B cell (primary cell): Measurements from ENCODE around the gene MAP4K5. TPM values are rescaled to one million over a fixed set of nuclear protein-coding genes. Genes with fewer than 3 reads are reported as not detected.

Experiments
- ATAC-seq: fragments of 200-7000 bp; cut with Tn5 transposase; one replicate; pipeline ENCODE4 v1.10.0; 2021; ENCODE audit warnings: low read depth, mild to moderate bottlenecking, moderate number of reproducible peaks, moderate library complexity
- CTCF ChIA-PET: fragments of 350-600 bp; sonication (Branson Sonifier 250); formaldehyde crosslinking; loops from one replicate; lab custom pipeline; 2021; ENCODE audit warnings: antibody characterized with exemption, inconsistent platforms; lab: Charles Lee
- POLR2A ChIA-PET: fragments of 350-600 bp; sonication (Branson Sonifier 250); formaldehyde crosslinking; loops from one replicate; lab custom pipeline; 2021; ENCODE audit warnings: antibody characterized with exemption; lab: Charles Lee
- DNase-seq: peaks from one replicate; pipeline ENCODE4 v3.0.0; 2013
- H2AFZ ChIP-seq: 2 replicates; pipeline ENCODE4 v1.6.1; 2012; ENCODE audit warnings: mild to moderate bottlenecking, low read depth, low read length; ENCODE audit not compliant: insufficient read depth, poor library complexity, severe bottlenecking
- H3K27ac ChIP-seq, 2 donors: 1 replicate in 1 of 2; 2 replicates in 1 of 2; pipeline ENCODE4 v1.5.1; 2012 to 2013; ENCODE audit warnings: low read length in 2 of 2, mild to moderate bottlenecking in 2 of 2, moderate library complexity in 1 of 2
- H3K27me3 ChIP-seq, 4 experiments: fragments of 200-600 bp in 1 of 4; sonication (generic) in 1 of 4; replicated peaks in 1 of 4; 1 replicate in 2 of 4; 2 replicates in 2 of 4; pipeline versions ENCODE4 v1.6.1 to v1.7.0; 2013 to 2016; ENCODE audit warnings: low read length in 3 of 4, mild to moderate bottlenecking in 2 of 4, mixed read lengths in 1 of 4, moderate library complexity in 1 of 4; ENCODE audit not compliant: insufficient read depth in 4 of 4, control insufficient read depth in 3 of 4; ENCODE audit errors: control extremely low read depth in 1 of 4
- H3K36me3 ChIP-seq, 2 experiments: replicated peaks in 1 of 2; 1 replicate in 1 of 2; 2 replicates in 1 of 2; pipeline versions ENCODE4 v1.6.1 to v1.7.1; 2013; ENCODE audit warnings: low read length in 1 of 2; ENCODE audit not compliant: insufficient read depth in 2 of 2, control insufficient read depth in 1 of 2; ENCODE audit errors: control extremely low read depth in 1 of 2, extremely low read depth in 1 of 2
- H3K4me1 ChIP-seq, 2 donors: fragments of 200-600 bp in 1 of 2; sonication (generic) in 1 of 2; 1 replicate in 1 of 2; 2 replicates in 1 of 2; pipeline versions ENCODE4 v1.5.1 to v1.6.1; 2013 to 2017; ENCODE audit warnings: low read length in 2 of 2; ENCODE audit not compliant: control insufficient read depth in 2 of 2, insufficient read depth in 2 of 2
- H3K4me2 ChIP-seq: replicated peaks from 2 replicates; pipeline ENCODE3; 2012; ENCODE audit warnings: mild to moderate bottlenecking, low read depth, low read length; ENCODE audit not compliant: poor library complexity, severe bottlenecking
- H3K4me3 ChIP-seq, 5 experiments: fragments of 200-600 bp in 1 of 5; sonication (generic) in 1 of 5; 1 replicate in 3 of 5; 2 replicates in 2 of 5; pipeline versions ENCODE4 v1.5.1 to v1.7.0; 2011 to 2016; ENCODE audit warnings: low read length in 4 of 5, mild to moderate bottlenecking in 4 of 5, low read depth in 2 of 5, control low read depth in 1 of 5, moderate library complexity in 1 of 5; ENCODE audit not compliant: insufficient read depth in 1 of 5; ENCODE audit errors: control extremely low read depth in 1 of 5, extremely low read depth in 1 of 5
- H3K79me2 ChIP-seq: fragments of 200-600 bp; sonication (generic); one replicate; pipeline ENCODE4 v1.6.0; 2016; ENCODE audit warnings: low read length; ENCODE audit not compliant: control insufficient read depth, insufficient read depth
- H3K9ac ChIP-seq: fragments of 200-600 bp; sonication (generic); 2 replicates; pipeline ENCODE4 v1.6.1; 2017; ENCODE audit warnings: mild to moderate bottlenecking, low read length, moderate library complexity
- H3K9me3 ChIP-seq, 3 donors: one replicate each; pipeline versions ENCODE4 v1.6.1 to v1.7.1; 2013; ENCODE audit warnings: low read length in 2 of 3; ENCODE audit not compliant: control insufficient read depth in 2 of 3, insufficient read depth in 1 of 3; ENCODE audit errors: control extremely low read depth in 1 of 3
- H4K20me1 ChIP-seq: 2 replicates; pipeline ENCODE4 v1.6.0; 2012; ENCODE audit warnings: mild to moderate bottlenecking, low read length; ENCODE audit not compliant: insufficient read depth, control insufficient read depth, poor library complexity, severe bottlenecking
- H3K27ac Mint-ChIP-seq: one replicate; pipeline ENCODE4 v1.8.0; 2021; ENCODE audit warnings: mixed read lengths
- H3K27me3 Mint-ChIP-seq: one replicate; pipeline ENCODE4 v1.8.0; 2021; ENCODE audit warnings: mixed read lengths
- H3K4me1 Mint-ChIP-seq: one replicate; pipeline ENCODE4 v1.8.0; 2021; ENCODE audit warnings: mixed read lengths
- H3K4me3 Mint-ChIP-seq: one replicate; pipeline ENCODE4 v1.8.0; 2021; ENCODE audit warnings: mixed read lengths
- H3K9me3 Mint-ChIP-seq: one replicate; pipeline ENCODE4 v1.8.0; 2022; ENCODE audit warnings: mixed read lengths; ENCODE audit not compliant: insufficient read depth
- CTCF ChIP-seq: fragments of 200-600 bp; IDR thresholded peaks from one replicate; pipeline ENCODE4 v1.8.0; 2022; ENCODE audit warnings: antibody characterized with exemption, mild to moderate bottlenecking
- EZH2 ChIP-seq: IDR thresholded peaks from 2 replicates; pipeline ENCODE4 v1.6.1; 2012; ENCODE audit warnings: borderline replicate concordance, low read depth, mild to moderate bottlenecking, moderate library complexity, low read length; ENCODE audit not compliant: insufficient read depth, poor library complexity, severe bottlenecking
- WGBS: methylation state at CpG from one replicate; pipeline ENCODE4 v1.1.5; 2013; ENCODE audit warnings: missing lambda C conversion rate; ENCODE audit not compliant: insufficient coverage; 5-methylcytosine and 5-hydroxymethylcytosine counted together
- intact Hi-C: fragments of 100-400 bp; cut with micrococcal nuclease; formaldehyde crosslinking; loops from one replicate; pipeline ENCODE4 v1.10.0; 2022
- polyA plus RNA-seq: library from polyadenylated mRNA; depleted of rRNA; stranded (reverse); fragments of >200 nt; gene quantifications from 2 replicates; pipeline ENCODE4 v1.2.3, GENCODE V29; 2012
- small RNA-seq: library from RNA; depleted of rRNA; stranded (forward); fragments of <200 nt; gene quantifications from one replicate; pipeline ENCODE3, GENCODE V24; 2012; ENCODE audit warnings: low replicate concordance, low read depth; ENCODE audit not compliant: insufficient read length
- total RNA-seq, 2 donors: library from RNA; stranded (reverse); fragments of 120-200 nt in 1 of 2; gene quantifications; 1 replicate in 1 of 2; 2 replicates in 1 of 2; pipeline versions ENCODE4 v1.2.3 to v1.2.4, GENCODE V29; 2013 to 2022

Gene MAP4K5
- total and polyA plus RNA-seq, 2 donors (not counting 1 experiment from before 2014, with no cell fraction given) = 14.1 to 60.0 TPM

- Mint-ChIP-seq H3K27me3 (peaks cover 3% of the 10 kb centered on the region), H3K9me3 (peaks cover 2% of the 10 kb centered on the region), H3K4me3 (no peak overlapping the region), H3K27ac (no peak overlapping the region), H3K4me1 (peaks cover 9% of the 10 kb centered on the region)
- no peak overlapping the region for H2AFZ ChIP-seq
- no peak overlapping the region for H3K4me2 ChIP-seq
- H3K27ac ChIP-seq = no peak overlapping the region
- no peak for ATAC-seq
- ChIA-PET POLR2A (no interaction called here), CTCF (no interaction called here)
- TF ChIP-seq CTCF (no peak), EZH2 (no peak)
- no peak for DNase-seq
- H3K9ac ChIP-seq = no peak overlapping the region
- no peaks in the 10 kb centered on the region for H3K9me3 ChIP-seq
- 100% methylated on average over 4 of the region's 4 CpGs for WGBS
- intact Hi-C loops = no loop called here
- no peaks in the 10 kb centered on the region for H3K36me3 ChIP-seq
- H3K4me1 ChIP-seq = peaks cover 5 to 7% of the 10 kb centered on the region in 2 donors
- H3K79me2 ChIP-seq = no peaks in the 10 kb centered on the region
- no peaks in the 10 kb centered on the region for H3K27me3 ChIP-seq
- no peaks in the 10 kb centered on the region for H4K20me1 ChIP-seq
- H3K4me3 ChIP-seq = no peak overlapping the region
These were observed 160.8 kb downstream of the MAP4K5 start for GRCh38 chr14:50371546-50371945.

Small RNA genes within 50 kb of the gene (small RNA-seq; reads per million reads assigned to genes)
- gene RF00019 (not detected), gene SNRPGP1 (not detected)

Other genes with a start within 250 kb of the MAP4K5 start
- 5.5 and 5.6 TPM in 2 replicates for gene L2HGDH, start 220.3 kb downstream of the MAP4K5 start, total RNA-seq
- 1.1 and 2.1 TPM in 2 replicates for gene L2HGDH, start 220.3 kb downstream of the MAP4K5 start, polyA plus RNA-seq
- gene DMAC2L, start 220.2 kb downstream of the MAP4K5 start, total RNA-seq = 31.9 and 40.0 TPM in 2 replicates
- gene DMAC2L, start 220.2 kb downstream of the MAP4K5 start, polyA plus RNA-seq = 19.0 and 19.9 TPM in 2 replicates
- 7.9 and 8.9 TPM in 2 replicates for gene CDKL1, start 135.7 kb downstream of the MAP4K5 start, total RNA-seq
- 4.4 and 5.3 TPM in 2 replicates for gene CDKL1, start 135.7 kb downstream of the MAP4K5 start, polyA plus RNA-seq
- 2.9 and 3.8 TPM in 2 replicates for gene ATL1, start 27.6 kb upstream of the MAP4K5 start, total RNA-seq
- gene ATL1, start 27.6 kb upstream of the MAP4K5 start, polyA plus RNA-seq = 1.1 and 2.9 TPM in 2 replicates
- gene SAV1, start 135.7 kb upstream of the MAP4K5 start, total RNA-seq = 36.1 and 39.7 TPM in 2 replicates
- gene SAV1, start 135.7 kb upstream of the MAP4K5 start, polyA plus RNA-seq = 22.4 and 28.3 TPM in 2 replicates